Astrocyte of the cerebellum (primary cell): ENCODE measurements around the gene TMEM42.

ENCODE experiments used
- DNase-seq: peaks from one replicate; pipeline ENCODE4 v3.0.0-alpha.2; 2011; ENCODE audit warnings: low read depth
- H3K4me3 ChIP-seq: 2 replicates; pipeline ENCODE4 v1.5.1; 2011; ENCODE audit warnings: mild to moderate bottlenecking, low read depth, low read length, moderate library complexity
- CTCF ChIP-seq: IDR thresholded peaks from 2 replicates; pipeline ENCODE4 v1.5.1; 2012; ENCODE audit warnings: low read length, low read depth, moderate library complexity, mild to moderate bottlenecking; ENCODE audit errors: missing control alignments
- in situ Hi-C: cut with HindIII; loops from 2 replicates; pipeline ENCODE4 v1.10.0; 2017; ENCODE audit warnings: low sequenced_read_pairs

Gene TMEM42

GRCh38 chr3:44874308-44874707 lies 12.6 kb downstream of the TMEM42 start, which contains the start of gene TGM4:
TSS of gene TGM4 (plus strand) at chr3:44874608. CDS start at chr3:44874679, 71 bp downstream.
- no peak within 1 kb of the TSS for H3K4me3 ChIP-seq
- TF ChIP-seq CTCF, result no peak
- in situ Hi-C loops, result no loop called here
- DNase-seq, result no peak

GRCh38 chr3:44875596-44875995 lies 13.9 kb downstream of the TMEM42 start:
- no peak overlapping the region for H3K4me3 ChIP-seq
- in situ Hi-C loops, result no loop called here
- no peak for DNase-seq
- no peak for TF ChIP-seq CTCF

- DNase-seq, result no peak
- TF ChIP-seq CTCF, result no peak
- in situ Hi-C loops, result no loop called here
- H3K4me3 ChIP-seq, result no peak overlapping the region
Observed at GRCh38 chr3:44877333-44877732, 15.6 kb downstream of the TMEM42 start.

GRCh38 chr3:44880284-44880683 lies 18.6 kb downstream of the TMEM42 start:
- TF ChIP-seq CTCF, result no peak
- DNase-seq, result no peak
- H3K4me3 ChIP-seq, result no peak overlapping the region
- in situ Hi-C loops, result loop anchor here (5.0 kb wide), 1 partner anchor 68 kb away; no protein-coding TSS in a partner anchor

GRCh38 chr3:44883213-44883955 lies 21.7 kb downstream of the TMEM42 start:
- H3K4me3 ChIP-seq, result no peak overlapping the region
- TF ChIP-seq CTCF, result no peak
- in situ Hi-C loops, result loop anchor here (5.0 kb wide), 1 partner anchor 71 kb away; no protein-coding TSS in a partner anchor
- DNase-seq, result no peak

GRCh38 chr3:44883999-44884431 lies 22.3 kb downstream of the TMEM42 start:
- no peak overlapping the region for H3K4me3 ChIP-seq
- DNase-seq, result peak; percentile 99

More at GRCh38 chr3:44883999-44884431, 22.3 kb downstream of the TMEM42 start:
- in situ Hi-C loops, result loop anchor here (5.0 kb wide), 1 partner anchor 72 kb away; no protein-coding TSS in a partner anchor
- TF ChIP-seq CTCF, result no peak
